ENCODE measurements around the gene PXT1.

Gene PXT1

DNA sequence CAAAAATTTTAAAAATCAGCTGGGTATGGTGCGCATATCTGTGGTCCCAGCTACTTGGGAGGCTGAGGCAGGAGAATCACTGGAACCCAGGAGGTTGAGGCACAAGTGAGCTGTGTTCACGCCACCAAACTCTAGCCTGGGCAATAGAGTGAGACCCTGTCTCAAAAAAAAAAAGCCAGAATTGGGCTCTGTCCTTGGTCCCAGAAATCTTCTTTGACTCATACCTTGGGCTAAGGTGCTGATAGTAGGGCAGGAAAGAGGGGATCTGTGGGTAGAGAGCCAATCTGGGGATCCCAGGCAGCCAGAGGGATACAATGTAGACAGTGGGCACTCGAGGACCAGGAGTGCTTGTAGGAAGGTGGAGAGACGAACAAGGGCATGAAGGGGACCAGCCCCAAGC lies 68.5 kb downstream of the PXT1 start:
- TF ChIP-seq, protein P1, sequence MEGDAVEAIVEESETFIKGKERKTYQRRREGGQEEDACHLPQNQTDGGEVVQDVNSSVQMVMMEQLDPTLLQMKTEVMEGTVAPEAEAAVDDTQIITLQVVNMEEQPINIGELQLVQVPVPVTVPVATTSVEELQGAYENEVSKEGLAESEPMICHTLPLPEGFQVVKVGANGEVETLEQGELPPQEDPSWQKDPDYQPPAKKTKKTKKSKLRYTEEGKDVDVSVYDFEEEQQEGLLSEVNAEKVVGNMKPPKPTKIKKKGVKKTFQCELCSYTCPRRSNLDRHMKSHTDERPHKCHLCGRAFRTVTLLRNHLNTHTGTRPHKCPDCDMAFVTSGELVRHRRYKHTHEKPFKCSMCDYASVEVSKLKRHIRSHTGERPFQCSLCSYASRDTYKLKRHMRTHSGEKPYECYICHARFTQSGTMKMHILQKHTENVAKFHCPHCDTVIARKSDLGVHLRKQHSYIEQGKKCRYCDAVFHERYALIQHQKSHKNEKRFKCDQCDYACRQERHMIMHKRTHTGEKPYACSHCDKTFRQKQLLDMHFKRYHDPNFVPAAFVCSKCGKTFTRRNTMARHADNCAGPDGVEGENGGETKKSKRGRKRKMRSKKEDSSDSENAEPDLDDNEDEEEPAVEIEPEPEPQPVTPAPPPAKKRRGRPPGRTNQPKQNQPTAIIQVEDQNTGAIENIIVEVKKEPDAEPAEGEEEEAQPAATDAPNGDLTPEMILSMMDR (IDR thresholded peaks at IDR 0.05; ENCODE audit: borderline replicate concordance, control extremely low read depth, extremely low read depth, insufficient read depth, missing control alignments), result no peak
- in situ Hi-C loops (cut with MboI; ENCODE audit: low sequenced_read_pairs, unreplicated experiment), result no loop called here
- no peak for DNase-seq (ENCODE audit: low spot score)

DNA sequence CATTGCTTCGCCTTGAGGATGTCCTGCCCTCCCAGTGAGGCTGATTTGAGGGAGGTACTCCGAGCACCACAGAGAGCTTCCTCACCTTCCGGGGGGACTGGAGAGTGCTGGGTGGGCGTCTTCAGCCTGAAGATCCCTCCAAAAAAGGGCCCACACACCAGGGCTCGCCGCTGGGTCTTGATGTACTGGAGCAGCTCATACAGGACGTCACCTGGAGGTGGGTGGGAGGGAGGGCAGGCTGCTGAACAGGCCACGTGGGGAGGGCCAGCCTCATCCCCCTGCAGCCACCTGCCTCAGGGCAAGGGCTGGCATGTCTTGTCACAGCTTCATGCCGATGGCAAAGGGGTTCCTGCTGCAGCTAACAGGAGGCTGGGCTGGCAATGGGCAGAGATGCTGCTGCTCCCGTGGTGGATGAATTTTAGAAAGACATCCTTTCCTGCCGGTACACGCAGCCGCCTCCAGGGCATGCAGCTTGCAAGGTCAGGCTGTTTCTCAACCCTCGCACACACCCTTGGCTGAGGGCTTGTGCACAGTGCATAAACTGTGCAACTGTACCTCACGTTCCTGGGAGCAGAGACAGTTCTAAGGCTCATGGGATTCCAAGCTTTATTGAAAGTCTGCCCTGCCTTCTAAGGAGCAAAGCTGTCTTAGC lies 69.2 kb downstream of the PXT1 start:
- in situ Hi-C loops (cut with MboI; ENCODE audit: low sequenced_read_pairs, unreplicated experiment), result no loop called here
- TF ChIP-seq, protein P1 (IDR thresholded peaks at IDR 0.05; ENCODE audit: borderline replicate concordance, control extremely low read depth, extremely low read depth, insufficient read depth, missing control alignments), result no peak
- no peak for DNase-seq (ENCODE audit: low spot score)

DNA sequence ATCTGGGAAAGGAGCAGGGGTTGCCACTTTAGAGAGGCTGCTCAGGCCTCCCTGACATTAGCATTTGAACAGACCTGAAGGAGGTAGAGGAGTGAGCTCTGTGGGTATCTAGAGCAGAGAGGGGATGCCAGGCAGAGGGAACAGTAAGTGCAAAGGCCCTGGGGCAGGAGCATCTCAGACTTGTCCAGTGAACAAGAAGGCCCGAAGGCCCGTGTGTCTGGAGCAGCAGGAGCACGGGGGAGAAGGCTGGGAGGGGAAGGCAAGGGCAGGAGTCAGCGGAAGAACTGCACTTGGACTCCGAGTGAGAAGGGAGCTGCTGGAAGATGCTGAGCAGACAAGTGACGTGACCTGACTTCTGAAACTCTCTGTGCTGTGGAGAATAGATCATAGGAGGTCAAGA lies 70.6 kb downstream of the PXT1 start:
- TF ChIP-seq, protein P1 (IDR thresholded peaks at IDR 0.05; ENCODE audit: borderline replicate concordance, control extremely low read depth, extremely low read depth, insufficient read depth, missing control alignments), result no peak
- no peak for DNase-seq (ENCODE audit: low spot score)
- in situ Hi-C loops (cut with MboI; ENCODE audit: low sequenced_read_pairs, unreplicated experiment), result no loop called here

DNA sequence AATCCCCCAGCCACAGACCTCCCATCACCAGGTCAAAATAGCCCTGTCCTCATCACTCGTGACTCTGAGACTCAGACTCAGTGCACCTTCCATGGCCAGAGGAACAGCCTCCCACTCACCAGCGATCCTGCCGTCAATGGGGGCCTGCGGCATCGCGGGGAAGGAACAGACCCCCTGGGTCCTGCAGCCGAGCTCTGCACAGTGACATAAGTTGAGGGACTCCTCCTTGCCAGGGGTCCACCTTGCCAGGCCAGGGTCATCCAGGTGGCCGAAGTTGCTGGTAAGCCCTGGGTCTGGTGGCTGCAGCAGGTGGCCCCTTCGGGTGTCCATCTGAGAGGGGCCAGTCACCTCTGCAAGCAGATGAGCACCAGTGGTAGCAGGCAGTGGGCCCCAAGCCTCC lies 71.4 kb downstream of the PXT1 start:
- no peak for DNase-seq (ENCODE audit: low spot score)
- TF ChIP-seq, protein P1 (IDR thresholded peaks at IDR 0.05; ENCODE audit: borderline replicate concordance, control extremely low read depth, extremely low read depth, insufficient read depth, missing control alignments), result no peak
- in situ Hi-C loops (cut with MboI; ENCODE audit: low sequenced_read_pairs, unreplicated experiment), result no loop called here

DNA sequence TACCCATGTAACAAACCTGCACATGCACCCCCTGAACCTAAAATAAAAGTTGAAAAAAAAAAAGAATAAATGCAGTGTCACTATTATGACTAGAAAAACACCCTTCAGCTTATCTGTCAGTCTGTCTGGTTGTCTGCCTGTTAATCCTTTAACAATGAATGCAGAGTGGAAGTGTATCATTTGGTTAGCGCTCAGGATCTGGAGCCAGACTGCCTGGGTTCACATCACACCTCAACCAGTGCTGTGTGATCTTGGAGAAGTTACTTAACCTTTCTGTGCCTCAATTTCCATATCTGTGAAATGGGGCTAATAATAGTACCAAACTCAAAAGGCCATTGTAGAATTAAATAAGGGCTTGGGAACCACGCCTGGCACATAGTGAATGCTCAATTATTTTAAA lies 72.0 kb downstream of the PXT1 start:
- in situ Hi-C loops (cut with MboI; ENCODE audit: low sequenced_read_pairs, unreplicated experiment), result no loop called here
- DNase-seq (ENCODE audit: low spot score), result no peak
- TF ChIP-seq, protein P1 (IDR thresholded peaks at IDR 0.05; ENCODE audit: borderline replicate concordance, control extremely low read depth, extremely low read depth, insufficient read depth, missing control alignments), result no peak

DNA sequence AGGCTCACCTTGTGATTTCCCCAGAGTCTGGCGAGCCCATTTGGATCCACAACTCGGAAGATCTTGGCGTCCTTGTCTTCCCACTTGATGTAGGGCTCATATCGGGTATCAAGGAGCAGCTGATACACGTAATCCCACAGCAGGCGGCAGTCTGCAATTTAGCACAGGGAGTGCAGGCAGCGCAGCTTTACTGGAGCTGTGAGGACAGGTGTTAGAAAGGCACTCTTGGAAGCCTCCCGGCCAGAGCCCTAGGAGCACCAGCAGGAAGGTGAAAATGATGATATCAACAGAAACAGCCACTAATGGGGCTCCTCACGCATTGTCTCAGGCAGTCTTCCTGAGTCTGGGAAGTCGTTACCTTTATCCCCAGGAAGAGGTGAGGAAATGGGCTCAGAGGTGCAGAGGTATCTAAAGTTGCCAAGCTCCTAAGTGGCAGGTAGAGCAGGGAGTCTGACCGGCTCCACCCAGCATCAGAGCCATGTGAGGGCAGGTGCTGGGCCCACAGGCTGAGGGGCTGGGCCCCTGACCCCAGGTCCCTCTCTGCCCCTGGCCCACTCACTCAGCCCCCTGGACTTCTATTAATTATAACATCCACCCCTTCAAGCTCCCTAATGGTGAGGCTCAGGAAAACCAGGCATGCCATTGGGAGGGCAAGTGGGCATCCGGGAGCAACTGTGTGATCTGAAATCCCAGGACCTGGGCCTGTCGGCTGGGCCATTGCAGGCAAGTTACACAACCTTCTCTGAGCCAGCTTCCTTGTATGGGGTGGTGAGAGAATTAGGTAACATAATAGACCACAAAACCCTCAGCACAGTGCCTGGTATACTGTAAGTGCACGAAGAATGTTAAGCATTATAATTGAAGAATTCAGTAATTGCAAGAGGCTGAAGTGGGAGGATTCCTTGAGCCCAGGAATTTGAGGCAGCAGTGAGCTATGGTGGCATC lies 73.5 kb downstream of the PXT1 start:
- DNase-seq (ENCODE audit: low spot score), result no peak
- TF ChIP-seq, protein P1 (IDR thresholded peaks at IDR 0.05; ENCODE audit: borderline replicate concordance, control extremely low read depth, extremely low read depth, insufficient read depth, missing control alignments), result no peak
- in situ Hi-C loops (cut with MboI; ENCODE audit: low sequenced_read_pairs, unreplicated experiment), result no loop called here

All from GM13976 (cell line).